HG03558 (cell line): ENCODE measurements around the gene SLC15A4.
"Not testable (repeated sequence)": the region's sequence is repeated elsewhere in the genome, so short reads cannot be mapped to it uniquely, and the experiment has no call there.

Experiments
- ATAC-seq: cut with Tn5 transposase; IDR thresholded peaks from one replicate; pipeline ENCODE4 v1.9.1; 2021; ENCODE audit warnings: moderate number of reproducible peaks; ENCODE audit not compliant: unreplicated experiment; ENCODE audit errors: extremely low read depth

The SLC15A4 gene

GRCh38 chr12:128846671-128847070, 22.9 kb upstream of the SLC15A4 start:
- not testable (repeated sequence) for ATAC-seq

DNA sequence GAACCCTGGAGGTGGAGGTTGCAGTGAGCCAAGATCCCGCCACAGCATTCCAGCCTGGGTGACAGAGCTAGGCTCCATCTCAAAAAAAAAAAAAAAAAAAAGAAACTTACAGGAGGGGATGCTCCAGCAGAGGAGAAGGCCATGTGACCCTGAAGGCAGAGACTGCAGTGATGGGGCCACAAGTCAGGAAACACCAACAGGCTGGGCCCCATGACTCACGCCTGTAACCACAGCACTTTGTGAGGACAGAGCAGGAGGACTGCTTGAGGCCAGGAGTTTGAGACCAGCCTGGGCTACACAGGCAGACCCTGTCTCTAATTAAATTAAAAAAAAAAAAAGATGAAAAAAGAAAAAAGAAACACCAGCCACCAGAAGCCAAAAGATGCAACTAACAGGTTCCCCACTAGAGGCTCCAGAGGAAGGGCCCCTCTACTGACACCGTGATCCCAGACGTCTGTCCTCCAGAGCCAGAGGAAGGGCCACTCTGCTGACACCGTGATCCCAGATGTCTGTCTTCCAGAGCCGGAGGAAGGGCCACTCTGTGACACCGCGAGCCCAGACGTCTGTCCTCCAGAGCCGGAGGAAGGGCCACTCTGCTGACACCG, 20.4 kb upstream of the SLC15A4 start:
- ATAC-seq: no peak

- ATAC-seq: no peak
Measured at GRCh38 chr12:128843538-128843937, 19.8 kb upstream of the SLC15A4 start.

- ATAC-seq: no peak
Measured at GRCh38 chr12:128842579-128842978, 18.8 kb upstream of the SLC15A4 start.

DNA sequence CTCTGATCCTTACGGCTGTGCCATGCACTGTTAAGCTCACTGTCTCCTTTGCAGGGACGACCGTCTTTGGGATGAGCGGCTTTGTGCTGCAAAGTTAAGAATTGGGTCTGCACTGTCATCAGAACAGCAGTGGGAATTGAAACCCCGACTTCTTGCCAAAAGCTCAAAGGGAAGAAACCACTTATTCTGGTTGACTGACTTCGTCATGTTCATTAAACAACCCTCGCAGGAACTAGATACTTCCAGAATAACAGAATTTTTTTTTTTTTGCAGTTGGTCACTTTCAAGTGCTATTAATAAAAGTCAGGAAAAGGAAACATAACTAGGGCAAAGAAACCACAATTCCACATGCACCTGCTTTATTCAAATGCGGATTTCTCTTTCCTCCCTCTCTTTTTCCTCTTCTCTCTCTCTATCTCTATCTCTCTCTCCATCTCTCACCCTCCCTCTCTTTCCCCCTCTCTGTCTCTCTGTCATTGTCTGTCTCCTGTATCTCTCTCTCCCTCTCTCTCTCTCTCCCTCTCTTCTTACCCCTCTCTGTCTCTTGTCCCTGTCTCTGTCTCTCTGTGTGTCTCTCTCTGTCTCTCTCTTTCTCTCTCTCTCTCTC, 17.2 kb upstream of the SLC15A4 start:
- ATAC-seq: peak; percentile 67

DNA sequence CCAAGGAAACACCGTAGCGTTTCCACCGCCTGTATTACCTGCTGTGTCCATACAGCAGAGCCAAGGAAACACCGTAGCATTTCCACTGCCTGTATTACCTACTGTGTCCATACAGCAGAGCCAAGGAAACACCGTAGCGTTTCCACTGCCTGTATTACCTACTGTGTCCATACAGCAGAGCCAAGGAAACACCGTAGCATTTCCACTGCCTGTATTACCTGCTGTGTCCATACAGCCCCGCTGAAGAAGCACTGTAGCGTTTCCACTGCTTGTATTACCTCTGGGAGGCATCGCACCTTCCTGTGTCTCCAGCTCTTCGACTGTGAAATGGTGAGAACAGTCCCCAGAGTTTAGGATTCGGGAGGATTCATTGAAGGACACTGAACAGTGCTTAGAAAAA, 16.1 kb upstream of the SLC15A4 start:
- not testable (repeated sequence) for ATAC-seq

DNA sequence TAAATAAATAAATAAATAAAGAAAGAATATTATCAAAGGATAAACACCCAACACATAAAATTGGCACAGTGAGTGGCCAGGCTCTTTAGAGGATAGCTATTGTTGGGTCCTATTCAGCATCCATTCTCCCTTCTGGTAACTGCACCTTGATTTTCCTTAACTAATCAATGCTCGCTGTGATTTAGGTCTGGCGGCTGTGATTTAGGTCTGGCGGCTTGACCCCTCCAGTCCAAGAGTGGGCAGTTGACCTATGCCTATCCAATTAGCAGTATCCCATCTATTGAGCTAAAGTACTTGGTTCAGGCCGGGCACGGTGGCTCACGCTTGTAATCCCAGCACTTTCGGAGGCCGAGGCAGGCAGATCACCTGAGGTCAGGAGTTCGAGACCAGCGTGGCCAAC, 9.7 kb upstream of the SLC15A4 start:
- no peak for ATAC-seq

DNA sequence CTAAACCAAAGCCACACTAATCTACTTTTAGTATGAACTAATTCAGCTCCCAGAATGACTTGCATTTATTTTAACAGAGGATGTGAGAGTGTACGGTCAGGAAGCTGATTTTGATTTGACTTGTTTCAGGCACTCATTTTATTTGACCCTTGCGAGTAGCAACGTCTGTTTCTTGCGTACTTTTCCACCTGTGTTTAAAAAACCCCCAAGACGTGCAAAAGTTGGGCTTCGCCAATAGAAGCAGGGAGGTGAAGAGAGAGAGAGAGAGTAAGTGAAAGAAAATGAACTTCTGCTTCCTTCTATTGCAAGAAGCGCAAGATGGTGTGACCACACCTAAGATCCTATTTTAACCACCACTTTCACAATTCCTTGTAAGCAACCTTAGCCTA, 6.7 kb upstream of the SLC15A4 start:
- peak; percentile 46 for ATAC-seq

GRCh38 chr12:128829861-128830504, 6.2 kb upstream of the SLC15A4 start:
- ATAC-seq: peak; percentile 84

DNA sequence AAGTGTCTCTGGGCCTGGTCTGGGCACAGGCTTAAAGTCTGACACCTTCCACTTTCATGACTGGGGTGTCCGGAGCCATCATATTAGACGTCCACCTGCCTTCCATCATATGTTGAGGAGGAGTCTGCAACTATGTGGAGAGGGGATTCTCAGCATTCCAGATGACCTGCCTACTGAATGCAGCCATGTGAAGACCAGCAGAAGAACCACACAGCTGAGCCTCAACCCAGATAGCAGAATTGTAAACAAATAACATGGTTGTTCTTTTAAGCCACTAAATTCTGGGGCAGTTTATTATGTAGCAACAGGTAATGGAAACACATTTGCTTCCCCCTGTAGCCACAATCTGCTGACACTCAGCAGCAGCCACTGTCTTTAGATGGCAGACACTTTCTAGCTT, 4.0 kb upstream of the SLC15A4 start:
- ATAC-seq: no peak

DNA sequence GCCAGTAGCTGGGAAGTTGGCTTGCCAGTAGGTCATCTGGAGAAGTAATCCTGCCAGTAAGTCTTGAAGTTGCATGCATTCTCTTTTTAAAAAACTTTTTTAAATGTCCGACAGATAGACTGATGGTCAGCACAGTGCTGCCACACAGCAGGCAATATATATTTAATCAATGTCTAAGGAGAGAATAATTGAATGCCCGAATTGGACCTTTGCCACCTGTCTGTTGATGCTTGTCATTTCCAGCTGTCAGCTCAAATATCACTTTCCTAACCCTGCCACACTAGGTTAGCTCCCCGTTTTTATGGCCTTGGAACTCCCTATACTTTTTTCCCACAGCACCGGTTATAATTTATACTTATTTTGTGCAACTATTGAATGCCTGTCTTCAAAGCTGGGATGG, 2.1 kb upstream of the SLC15A4 start:
- no peak for ATAC-seq

DNA sequence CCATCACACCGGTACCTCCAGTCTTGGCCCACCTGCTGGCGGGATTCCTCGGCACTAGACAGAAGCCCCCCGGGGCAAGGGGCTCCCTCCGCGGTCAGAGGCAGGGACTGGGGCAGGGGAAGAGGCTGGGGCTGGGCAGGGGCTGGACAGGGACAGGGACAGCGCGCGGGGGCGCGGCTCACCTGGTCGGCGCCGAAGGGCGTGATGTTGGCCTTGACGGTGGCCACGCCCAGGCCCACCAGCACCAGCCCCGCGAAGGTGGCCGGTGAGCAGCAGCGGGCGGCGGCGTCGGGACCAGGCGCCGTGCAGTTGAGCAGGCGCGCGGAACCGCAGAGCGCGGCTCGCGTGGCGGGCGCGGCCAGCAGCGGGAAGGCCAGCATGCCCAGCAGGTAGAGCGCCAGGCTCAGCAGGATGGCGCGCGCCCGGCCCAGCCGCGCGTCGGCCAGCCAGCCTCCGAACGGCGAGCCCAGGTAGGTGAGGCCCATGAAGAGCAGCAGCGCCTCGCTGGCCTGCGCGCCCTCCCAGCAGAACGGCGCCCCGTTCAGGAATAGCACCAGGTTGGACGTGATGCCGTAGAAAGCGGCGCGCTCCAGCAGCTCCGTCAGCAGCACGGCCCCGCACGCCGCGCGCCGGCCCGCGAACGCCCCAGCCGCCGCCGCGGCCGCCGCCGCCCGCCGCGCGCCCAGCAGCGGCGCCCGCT, 392 bp downstream of the SLC15A4 start:
- peak; percentile 6 for ATAC-seq

- peak; percentile 43 for ATAC-seq
Measured at GRCh38 chr12:128820723-128821432, 2.9 kb downstream of the SLC15A4 start.

DNA sequence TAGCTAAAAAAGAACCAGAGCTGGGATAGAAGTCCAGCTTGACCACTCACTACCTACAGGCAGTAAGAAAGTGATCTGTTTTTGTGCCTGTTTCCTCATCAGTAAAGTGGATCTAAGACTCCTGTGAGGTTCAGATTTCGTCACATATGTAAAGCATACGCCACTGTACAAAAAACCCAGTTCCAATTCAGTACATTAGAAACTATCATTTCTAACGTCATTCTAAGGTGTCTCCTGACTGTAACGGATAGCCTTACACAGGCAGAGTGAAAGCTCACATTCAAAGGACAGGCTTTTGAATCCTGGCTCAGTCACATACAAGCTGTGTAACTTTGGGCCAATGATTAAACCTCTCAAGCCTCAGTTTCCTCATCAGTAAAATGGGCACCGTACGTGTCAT, 3.5 kb downstream of the SLC15A4 start:
- no peak for ATAC-seq

- ATAC-seq: no peak
Measured at GRCh38 chr12:128819293-128820144, 4.2 kb downstream of the SLC15A4 start.

DNA sequence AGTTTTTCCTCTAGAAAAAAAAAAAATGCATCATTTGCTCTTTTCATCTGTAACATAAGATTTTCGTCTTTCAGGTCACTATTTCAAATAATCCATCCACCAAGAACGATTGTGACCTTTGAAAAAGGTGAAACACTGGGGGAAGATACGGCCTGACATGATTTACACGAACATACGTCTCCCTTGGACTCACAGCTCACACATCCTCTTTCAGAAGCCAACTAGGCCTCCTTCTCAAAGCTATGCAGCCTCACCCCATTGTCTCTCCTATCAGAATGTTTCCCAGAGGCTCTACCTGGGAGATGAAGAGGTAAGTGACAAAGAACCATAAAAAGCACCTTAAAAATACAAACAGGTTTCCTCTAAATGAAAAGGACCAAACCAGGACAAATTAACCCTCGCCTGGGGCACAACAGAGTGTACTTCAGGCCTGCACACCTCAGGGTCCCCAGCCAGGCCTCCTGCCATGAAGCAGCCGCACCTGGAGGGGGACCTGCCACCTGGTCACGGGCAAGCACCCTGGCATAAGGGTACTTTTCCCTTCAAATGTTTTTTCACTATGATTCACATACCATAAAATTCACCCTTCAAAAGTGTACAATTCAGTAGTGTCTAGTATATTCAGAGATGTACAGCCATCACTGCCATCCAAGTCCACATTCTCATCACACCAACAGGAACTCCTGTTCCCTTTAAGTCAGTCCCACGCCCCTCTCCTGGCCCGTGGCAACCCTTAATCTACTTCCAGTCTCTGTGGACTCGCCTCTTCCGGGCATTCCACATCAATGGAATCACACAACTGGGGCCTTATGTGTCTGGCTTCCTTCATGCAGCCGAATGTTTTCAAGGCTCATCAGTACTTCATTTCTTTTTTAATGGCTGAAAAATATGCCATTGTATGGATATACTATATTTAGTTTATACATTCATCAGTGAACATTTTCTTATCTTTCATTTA, 5.4 kb downstream of the SLC15A4 start:
- no peak for ATAC-seq

- ATAC-seq: peak; percentile 22
Measured at GRCh38 chr12:128817111-128818015, 6.4 kb downstream of the SLC15A4 start.

- ATAC-seq: no peak
Measured at GRCh38 chr12:128816643-128816920, 7.2 kb downstream of the SLC15A4 start.
